H1 (cell line): Measurements from ENCODE around the gene GPT2. TPM values are rescaled to one million over a fixed set of nuclear protein-coding genes. Genes with fewer than 3 reads are reported as not detected.
A peak's percentile ranks its signal among the peaks of the same experiment; 100 is the strongest.

Experiments
- CTCF ChIA-PET: fragments of 300-600 bp; sonication (Branson Sonifier 250); formaldehyde crosslinking; loops from one replicate; lab custom pipeline; 2021; ENCODE audit not compliant: partially characterized antibody; lab: Charles Lee
- POLR2A ChIA-PET: fragments of 300-600 bp; sonication (Branson Sonifier 250); formaldehyde crosslinking; loops from one replicate; lab custom pipeline; 2021; ENCODE audit warnings: inconsistent platforms; ENCODE audit not compliant: partially characterized antibody; lab: Charles Lee
- DNase-seq, 2 experiments: peaks; one replicate each; pipeline versions ENCODE4 v3.0.0 to v3.0.0-alpha.2; 2010 to 2022; ENCODE audit warnings: low spot score in 2 of 2, low read depth in 1 of 2, mixed read lengths in 1 of 2
- FAIRE-seq: peaks from 2 replicates; lab custom pipeline; 2011; peaks lifted over from hg19 to GRCh38; lab: Jason Lieb, UNC
- H2AFZ ChIP-seq: 2 replicates; pipeline ENCODE4 v1.8.1; 2012; ENCODE audit warnings: low read length, inconsistent platforms
- H2AK5ac ChIP-seq: 2 replicates; pipeline ENCODE4 v1.6.1; 2013; ENCODE audit warnings: low read depth, low read length
- H2BK120ac ChIP-seq: replicated peaks from 2 replicates; pipeline ENCODE3; 2013; ENCODE audit warnings: low read depth, low read length, inconsistent platforms
- H2BK12ac ChIP-seq: 2 replicates; pipeline ENCODE4 v1.6.1; 2013; ENCODE audit warnings: low read depth, low read length
- H2BK15ac ChIP-seq: 2 replicates; pipeline ENCODE4 v1.6.1; 2013; ENCODE audit warnings: low read length
- H2BK20ac ChIP-seq: 2 replicates; pipeline ENCODE4 v1.6.1; 2013; ENCODE audit warnings: low read length
- H2BK5ac ChIP-seq: 2 replicates; pipeline ENCODE4 v1.6.1; 2013; ENCODE audit warnings: low read depth, low read length
- H3K14ac ChIP-seq: 2 replicates; pipeline ENCODE4 v1.6.1; 2013; ENCODE audit warnings: inconsistent platforms; ENCODE audit not compliant: insufficient read length
- H3K18ac ChIP-seq: 2 replicates; pipeline ENCODE4 v1.6.1; 2013; ENCODE audit warnings: low read length; ENCODE audit errors: extremely low read depth
- H3K23ac ChIP-seq: 2 replicates; pipeline ENCODE4 v1.6.1; 2013; ENCODE audit warnings: inconsistent platforms; ENCODE audit not compliant: insufficient read length
- H3K23me2 ChIP-seq: 2 replicates; pipeline ENCODE4 v1.6.1; 2013; ENCODE audit warnings: low read depth, low read length
- H3K27ac ChIP-seq: 2 replicates; pipeline ENCODE4 v1.6.1; 2011; ENCODE audit warnings: low read depth, low read length, inconsistent platforms
- H3K27me3 ChIP-seq, 4 experiments: replicated peaks in 1 of 4; 1 replicate in 1 of 4; 2 replicates in 3 of 4; pipeline versions ENCODE4 v1.6.1 to v1.8.1; 2011 to 2013; ENCODE audit warnings: low read length in 3 of 4, mild to moderate bottlenecking in 3 of 4, inconsistent platforms in 2 of 4, mixed read lengths in 2 of 4, moderate library complexity in 1 of 4; ENCODE audit not compliant: control insufficient read depth in 3 of 4, insufficient read depth in 3 of 4; ENCODE audit errors: extremely low read depth in 1 of 4
- H3K36me3 ChIP-seq, 4 experiments: 2 replicates each; pipeline versions ENCODE4 v1.6.1 to v1.8.1; 2011 to 2013; ENCODE audit warnings: mild to moderate bottlenecking in 4 of 4, low read length in 3 of 4, moderate library complexity in 2 of 4, control low read depth in 1 of 4, inconsistent platforms in 1 of 4; ENCODE audit not compliant: insufficient read depth in 4 of 4, control insufficient read depth in 2 of 4
- H3K4ac ChIP-seq: replicated peaks from 2 replicates; pipeline ENCODE3; 2013; ENCODE audit warnings: low read length, low read depth, mixed read lengths, inconsistent platforms; ENCODE audit not compliant: insufficient read length
- H3K4me1 ChIP-seq, 4 experiments: replicated peaks in 1 of 4; 1 replicate in 1 of 4; 2 replicates in 3 of 4; pipeline versions ENCODE4 v1.6.1 to v1.8.1; 2011 to 2013; ENCODE audit warnings: low read length in 3 of 4, inconsistent platforms in 2 of 4, mixed read lengths in 1 of 4; ENCODE audit not compliant: insufficient read depth in 4 of 4, control insufficient read depth in 3 of 4
- H3K4me2 ChIP-seq, 2 experiments: 2 replicates each; pipeline versions ENCODE4 v1.6.1 to v1.8.1; 2011 to 2013; ENCODE audit warnings: low read depth in 2 of 2, low read length in 2 of 2, control low read depth in 1 of 2, inconsistent platforms in 1 of 2, mild to moderate bottlenecking in 1 of 2; ENCODE audit not compliant: insufficient read depth in 1 of 2
- H3K4me3 ChIP-seq, 4 experiments: fragments of 200-600, 300-600 bp in 1 of 4; sonication (generic), shearing (Covaris generic), sonication (Bioruptor Twin) in 1 of 4; 2 replicates each; pipeline versions ENCODE4 v1.5.1 to v1.8.1; 2011 to 2016; ENCODE audit warnings: low read length in 4 of 4, low read depth in 3 of 4, control low read depth in 2 of 4, inconsistent platforms in 2 of 4, mild to moderate bottlenecking in 2 of 4, mixed read lengths in 1 of 4, moderate library complexity in 1 of 4; ENCODE audit not compliant: insufficient read depth in 2 of 4; ENCODE audit errors: extremely low read depth in 1 of 4
- H3K56ac ChIP-seq: replicated peaks from 2 replicates; pipeline ENCODE3; 2013; ENCODE audit warnings: low read depth, mild to moderate bottlenecking, mixed read lengths, low read length, inconsistent platforms; ENCODE audit not compliant: insufficient read length
- H3K79me1 ChIP-seq: 2 replicates; pipeline ENCODE4 v1.6.1; 2013; ENCODE audit warnings: low read depth, low read length, control low read depth
- H3K79me2 ChIP-seq, 2 experiments: 2 replicates each; pipeline versions ENCODE4 v1.6.1 to v1.8.1; 2012 to 2013; ENCODE audit warnings: low read length in 2 of 2, mild to moderate bottlenecking in 2 of 2, inconsistent platforms in 1 of 2; ENCODE audit not compliant: insufficient read depth in 2 of 2, control insufficient read depth in 1 of 2
- H3K9ac ChIP-seq, 4 experiments: replicated peaks in 1 of 4; 1 replicate in 1 of 4; 2 replicates in 3 of 4; pipeline versions ENCODE4 v1.6.1 to v1.8.1; 2011 to 2013; ENCODE audit warnings: low read depth in 3 of 4, low read length in 3 of 4, control low read depth in 2 of 4, mild to moderate bottlenecking in 2 of 4, moderate library complexity in 2 of 4, inconsistent platforms in 1 of 4; ENCODE audit errors: extremely low read depth in 1 of 4
- H3K9me3 ChIP-seq, 2 experiments: 2 replicates each; pipeline versions ENCODE4 v1.6.1 to v1.8.1; 2012 to 2013; ENCODE audit warnings: mild to moderate bottlenecking in 2 of 2, moderate library complexity in 2 of 2, control low read depth in 1 of 2, inconsistent platforms in 1 of 2, low read depth in 1 of 2, low read length in 1 of 2, mixed read lengths in 1 of 2; ENCODE audit not compliant: insufficient read depth in 2 of 2
- H4K20me1 ChIP-seq, 2 experiments: replicated peaks in 1 of 2; 2 replicates each; pipeline versions ENCODE3 to v1.8.1; 2011 to 2013; ENCODE audit warnings: inconsistent platforms in 2 of 2, low read length in 2 of 2, mild to moderate bottlenecking in 1 of 2; ENCODE audit not compliant: insufficient read depth in 2 of 2, control insufficient read depth in 1 of 2
- H4K5ac ChIP-seq: 2 replicates; pipeline ENCODE4 v1.6.1; 2013; ENCODE audit warnings: low read length, low read depth, mixed read lengths, inconsistent platforms; ENCODE audit not compliant: insufficient read length
- H4K8ac ChIP-seq: 2 replicates; pipeline ENCODE4 v1.8.0; 2013; ENCODE audit warnings: mild to moderate bottlenecking, moderate library complexity, low read length, inconsistent platforms; ENCODE audit not compliant: insufficient read depth; ENCODE audit errors: extremely low read depth
- H4K91ac ChIP-seq: replicated peaks from 2 replicates; pipeline ENCODE3; 2013; ENCODE audit warnings: low read length, mixed read lengths, inconsistent platforms; ENCODE audit not compliant: insufficient read length
- CEBPB ChIP-seq: IDR thresholded peaks from 2 replicates; pipeline ENCODE4 v1.6.1; 2012; ENCODE audit warnings: low read depth, low read length
- GABPA ChIP-seq: IDR thresholded peaks from 2 replicates; pipeline ENCODE4 v1.6.1; 2011; ENCODE audit warnings: mild to moderate bottlenecking, low read length, moderate library complexity, borderline replicate concordance; ENCODE audit not compliant: insufficient read depth
- TAF1 ChIP-seq: IDR thresholded peaks from 2 replicates; pipeline ENCODE4 v1.6.1; 2011; ENCODE audit warnings: mild to moderate bottlenecking, low read depth, low read length
- ZNF274 ChIP-seq: IDR thresholded peaks from 2 replicates; pipeline ENCODE4 v1.7.0; 2012; ENCODE audit warnings: low read length, borderline replicate concordance; ENCODE audit errors: extremely low read depth
- WGBS, 2 experiments: shearing (Covaris generic) in 1 of 2; methylation state at CpG; one replicate each; pipeline versions ENCODE4 v1.1.6 to v1.1.7; 2013 to 2015; ENCODE audit warnings: low lambda C conversion rate in 2 of 2, mixed read lengths in 2 of 2, inconsistent platforms in 1 of 2, low coverage in 1 of 2, missing lambda C conversion rate in 1 of 2; ENCODE audit not compliant: insufficient replicate concordance in 2 of 2, insufficient coverage in 1 of 2, insufficient read length in 1 of 2; ENCODE audit errors: extremely low coverage in 1 of 2, missing lambda C conversion rate in 1 of 2; 5-methylcytosine and 5-hydroxymethylcytosine counted together
- polyA plus RNA-seq, 7 experiments: library from polyadenylated mRNA; depleted of rRNA in 3 of 7; stranded (reverse) in 5 of 7; unstranded in 2 of 7; fragments of >200 nt in 5 of 7; fragments of 200-250 nt in 2 of 7; gene quantifications; 1 replicate in 5 of 7; 2 replicates in 1 of 7; 4 replicates in 1 of 7; pipeline versions ENCODE4 v1.2.1 to v1.2.3, GENCODE V29; 2011 to 2013; ENCODE audit warnings: missing spikeins in 2 of 7, mixed read lengths in 2 of 7
- total RNA-seq: library from RNA; stranded (reverse); fragmentation: NEBNext Ultra II Directional; extraction: Animal tissue kit (Norgen Biotek cat#: 25700); gene quantifications from 2 replicates; pipeline ENCODE4 v1.2.1, GENCODE V29; 2021

Gene GPT2
- total and polyA plus RNA-seq, 2 of the 8 experiments (the other 6 are each of a cell fraction or from before 2014, with no cell fraction given): 71.6 to 94.1 TPM

GRCh38 chr16:46923513-46924295, 39.5 kb downstream of the GPT2 start:
- WGBS, 2 experiments: 93% methylated on average over 19 of the region's 19 CpGs; no CpG with 5 or more reads in 1 of the 2 experiments
- no peak overlapping the region for H4K91ac ChIP-seq
- peak overlapping the region; percentile 10 for H3K56ac ChIP-seq
- no peak overlapping the region for H3K27ac ChIP-seq
- H2AFZ ChIP-seq: no peak overlapping the region
- H3K14ac ChIP-seq: no peak overlapping the region
- H3K4ac ChIP-seq: no peak overlapping the region
- H3K9me3 ChIP-seq: no peaks in the 10 kb centered on the region
- no peaks in the 10 kb centered on the region for H3K79me1 ChIP-seq
- no peak overlapping the region for H2BK12ac ChIP-seq
- no peak overlapping the region for H3K4me3 ChIP-seq
- TF ChIP-seq GABPA (no peak), TAF1 (no peak), ZNF274 (no peak), CEBPB (no peak)
- H4K20me1 ChIP-seq: peaks cover 7 to 8% of the 10 kb centered on the region in 2 experiments
- FAIRE-seq (no peak), DNase-seq (no peak)
- H4K5ac ChIP-seq: no peak overlapping the region
- no peaks in the 10 kb centered on the region for H3K23me2 ChIP-seq
- no peak overlapping the region for H2BK120ac ChIP-seq
- CTCF ChIA-PET: interaction anchor here (0.6 to 1.3 kb wide), 6 partner anchors 10 to 69 kb away, joined by 3 to 4 read pairs (median 3); no protein-coding TSS in a partner anchor
- no peak overlapping the region for H2AK5ac ChIP-seq
- H3K18ac ChIP-seq: no peak overlapping the region
- H3K36me3 ChIP-seq: peaks cover 25 to 88% (median 69%) of the 10 kb centered on the region in 4 experiments
- no peaks in the 10 kb centered on the region for H3K79me2 ChIP-seq
- H4K8ac ChIP-seq: peak overlapping the region; percentile 40; the same call in 1 of the 2 replicates
- no peak overlapping the region for H2BK15ac ChIP-seq
- no peak overlapping the region for H3K9ac ChIP-seq
- no peak overlapping the region for H3K23ac ChIP-seq
- no peak overlapping the region for H2BK20ac ChIP-seq
- H3K27me3 ChIP-seq: no peaks in the 10 kb centered on the region
- POLR2A ChIA-PET: interaction anchor here (1.9 to 18.9 kb wide), 3 partner anchors 9 to 37 kb away, joined by 7 to 321 read pairs (median 198); partner anchors contain the start of gene GPT2
- H3K4me2 ChIP-seq: no peak overlapping the region
- no peaks in the 10 kb centered on the region for H3K4me1 ChIP-seq
- no peak overlapping the region for H2BK5ac ChIP-seq
